ENCODE results near the gene PIK3R3. TPM values are rescaled to one million over a fixed set of nuclear protein-coding genes. Genes with fewer than 3 reads are reported as not detected.
A peak's percentile ranks its signal among the peaks of the same experiment; 100 is the strongest.

The PIK3R3 gene
- total and polyA plus RNA-seq, 9 of the 15 experiments (the other 6 are each of a cell fraction or from before 2014, with no cell fraction given) = 1.4 to 7.7 (median 4.6) TPM

- Histone ChIP-seq H3K4me3 (no peak overlapping the region), H3K36me3 (ENCODE audit: control insufficient read depth, insufficient read depth, low read length) (no peaks in the 10 kb centered on the region), H3K9me1 (ENCODE audit: control insufficient read depth, insufficient read depth, low read length) (peaks cover 2% of the 10 kb centered on the region), H3K9ac (ENCODE audit: insufficient read depth in 1 of 2, low read depth in 2 of 2, low read length in 2 of 2) (peak overlapping the region in 1 of 2 experiments; percentile 76; a peak in 2 of 4 replicates), H4K20me1 (replicated peaks; ENCODE audit: control insufficient read depth, insufficient read depth, low read length) (no peaks in the 10 kb centered on the region), H3K4me1 (replicated peaks in 1 of 2; ENCODE audit: control insufficient read depth in 2 of 2, insufficient read depth in 2 of 2, low read length in 2 of 2) (peaks cover 17 to 19% of the 10 kb centered on the region in 2 experiments), H3K9me3 (replicated peaks; ENCODE audit: control insufficient read depth, insufficient read depth, low read depth, low read length) (no peaks in the 10 kb centered on the region), H3K4me2 (ENCODE audit: insufficient read depth, low read length) (peak overlapping the region; percentile 7; the same call in 1 of the 2 replicates), H3K79me2 (ENCODE audit: control insufficient read depth, insufficient read depth, low read length) (no peaks in the 10 kb centered on the region), H2AFZ (ENCODE audit: low read depth, low read length) (no peak overlapping the region), H3K27me3 (ENCODE audit: control insufficient read depth in 2 of 2, insufficient read depth in 2 of 2, low read length in 2 of 2) (no peaks in the 10 kb centered on the region), H3K27ac (ENCODE audit: extremely low read depth, low read depth, low read length) (no peak overlapping the region)
- no TSS peak for BruUV-seq (replicated peaks)
- peak; percentile 74 to 83 (median 78) for DNase-seq (ENCODE audit: extremely low read depth in 1 of 4, low spot score in 3 of 4)
- peak; percentile 82 for ATAC-seq
- CTCF ChIA-PET (ENCODE audit: low intra/inter-chr PET ratio) = interaction anchor here (0.6 to 5.1 kb wide), 11 partner anchors 34 to 811 kb away, joined by 3 to 157 read pairs (median 3); no protein-coding TSS in a partner anchor
- WGBS (ENCODE audit: insufficient coverage, low coverage, missing lambda C conversion rate) = 24% methylated on average over 12 of the region's 12 CpGs
- in situ Hi-C loops (cut with MboI) = loop anchor here (25.0 kb wide), 1 partner anchor 543 kb away; no protein-coding TSS in a partner anchor
- intact Hi-C loops (cut with micrococcal nuclease) = loop anchor here (1.0 to 5.0 kb wide), 3 partner anchors 19 to 167 kb away; partner anchors contain the start of gene POMGNT1
- peak; percentile 49 for FAIRE-seq
- POLR2A ChIA-PET = interaction anchor here (1.1 kb wide), 1 partner anchor 48 kb away, joined by 4 read pairs; the partner anchor contains the start of gene PIK3R3
- peak; percentile 75 for TF ChIP-seq SMC3 (conservative IDR thresholded peaks at IDR 0.05; ENCODE audit: insufficient read depth, low read depth, low read length)
- peak; percentile 74 to 86 (median 81) for TF ChIP-seq CTCF (IDR thresholded peaks at IDR 0.05 in 2 of 3, conservative IDR thresholded peaks at IDR 0.05 in 1 of 3; ENCODE audit: insufficient read depth in 2 of 3, low read depth in 1 of 3, low read length in 3 of 3)
- no peak for TF ChIP-seq HDAC1 (IDR thresholded peaks at IDR 0.05)
- TF ChIP-seq JUND (IDR thresholded peaks at IDR 0.05; ENCODE audit: borderline replicate concordance, low read depth, low read length) = peak; percentile 33; the same call in 1 of the 2 replicates
- TF ChIP-seq JUND (tag; IDR thresholded peaks at IDR 0.05; ENCODE audit: borderline replicate concordance, low read depth, low read length) = no peak; the same call in 2 of the 3 replicates
- TF ChIP-seq MYNN (IDR thresholded peaks at IDR 0.05) = 0 out of 2 replicates have a peak, but pooled peaks have one; percentile 28
- TF ChIP-seq MYNN (CRISPR knock-in tag; IDR thresholded peaks at IDR 0.05) = no peak
- 0 out of 4 replicates have a peak, but pooled peaks of 1 of the 2 experiments have one; percentile 11 for TF ChIP-seq MNT (conservative IDR thresholded peaks at IDR 0.05)
- TF ChIP-seq YY1 (IDR thresholded peaks at IDR 0.05; ENCODE audit: borderline replicate concordance in 1 of 3, control insufficient read depth in 1 of 3, extremely low read depth in 1 of 3, insufficient read depth in 3 of 3, insufficient read length in 1 of 3, insufficient replicate concordance in 2 of 3, low read depth in 1 of 3, low read length in 2 of 3) = peak in 1 of 3 experiments; percentile 17
- TF ChIP-seq ZBED1 (IDR thresholded peaks at IDR 0.05) = no peak
- no peak for TF ChIP-seq FOXJ2 (tag; IDR thresholded peaks at IDR 0.05)
- TF ChIP-seq RB1 (IDR thresholded peaks at IDR 0.05; ENCODE audit: low read depth) = peak; percentile 70; the same call in 1 of the 2 replicates
- peak; percentile 54; the same call in 1 of the 2 replicates for TF ChIP-seq KLF1 (tag; IDR thresholded peaks at IDR 0.05)
- peak; percentile 32; the same call in 1 of the 2 replicates for TF ChIP-seq TFAP4 (CRISPR knock-in tag; IDR thresholded peaks at IDR 0.05; ENCODE audit: borderline replicate concordance)
- TF ChIP-seq RCOR1 (IDR thresholded peaks at IDR 0.05; ENCODE audit: borderline replicate concordance in 1 of 2, low read depth in 2 of 2, low read length in 2 of 2) = 0 out of 4 replicates have a peak, but pooled peaks of 1 of the 2 experiments have one; percentile 20
- peak; percentile 5 to 54; a peak in 1 of 4 replicates for TF ChIP-seq MAZ (CRISPR knock-in tag; conservative IDR thresholded peaks at IDR 0.05 in 1 of 2, IDR thresholded peaks at IDR 0.05 in 1 of 2)
Measured at GRCh38 chr1:46180082-46180616, 47.7 kb upstream of the PIK3R3 start.

Measured in K562 (cell line).